Esophagus squamous epithelium (tissue), 4 donors: ENCODE measurements around the gene CASK.

Experiments used
- POLR2A ChIP-seq, 4 donors: fragments of 450-650 bp; IDR thresholded peaks; one replicate each; pipeline ENCODE4 v1.6.1; 2017; ENCODE audit warnings: antibody characterized with exemption in 4 of 4, mild to moderate bottlenecking in 4 of 4, moderate library complexity in 3 of 4
- TF ChIP-seq, protein P1 (sequence below), 6 experiments: fragments of 450-650 bp in 4 of 6; fragments of 200-600 bp in 2 of 6; sonication (generic) in 2 of 6; IDR thresholded peaks; one replicate each; pipeline ENCODE4 v1.5.1; 2016 to 2019; ENCODE audit warnings: antibody characterized with exemption in 6 of 6, mild to moderate bottlenecking in 4 of 6, moderate library complexity in 4 of 6

DNA sequence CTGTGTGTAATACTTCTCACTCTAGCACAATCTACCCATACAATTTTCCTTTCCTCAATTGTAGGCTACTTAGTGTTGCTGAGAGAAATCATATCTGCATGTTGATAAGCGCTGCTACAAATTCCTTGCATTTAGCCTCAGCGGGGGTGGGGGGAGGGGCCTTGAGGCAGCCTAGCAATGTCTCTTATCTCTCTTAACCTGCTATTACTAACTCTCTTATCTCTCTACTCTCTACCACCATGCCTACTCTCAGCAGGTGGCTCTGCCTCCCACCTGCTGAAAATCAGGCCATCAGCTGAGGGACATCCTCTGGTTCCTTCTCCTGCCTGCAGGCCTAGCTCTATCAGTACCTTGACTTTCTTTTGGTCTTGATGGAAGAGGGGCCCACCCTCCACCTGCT, 100.5 kb downstream of the CASK start:
- TF ChIP-seq, protein P1, sequence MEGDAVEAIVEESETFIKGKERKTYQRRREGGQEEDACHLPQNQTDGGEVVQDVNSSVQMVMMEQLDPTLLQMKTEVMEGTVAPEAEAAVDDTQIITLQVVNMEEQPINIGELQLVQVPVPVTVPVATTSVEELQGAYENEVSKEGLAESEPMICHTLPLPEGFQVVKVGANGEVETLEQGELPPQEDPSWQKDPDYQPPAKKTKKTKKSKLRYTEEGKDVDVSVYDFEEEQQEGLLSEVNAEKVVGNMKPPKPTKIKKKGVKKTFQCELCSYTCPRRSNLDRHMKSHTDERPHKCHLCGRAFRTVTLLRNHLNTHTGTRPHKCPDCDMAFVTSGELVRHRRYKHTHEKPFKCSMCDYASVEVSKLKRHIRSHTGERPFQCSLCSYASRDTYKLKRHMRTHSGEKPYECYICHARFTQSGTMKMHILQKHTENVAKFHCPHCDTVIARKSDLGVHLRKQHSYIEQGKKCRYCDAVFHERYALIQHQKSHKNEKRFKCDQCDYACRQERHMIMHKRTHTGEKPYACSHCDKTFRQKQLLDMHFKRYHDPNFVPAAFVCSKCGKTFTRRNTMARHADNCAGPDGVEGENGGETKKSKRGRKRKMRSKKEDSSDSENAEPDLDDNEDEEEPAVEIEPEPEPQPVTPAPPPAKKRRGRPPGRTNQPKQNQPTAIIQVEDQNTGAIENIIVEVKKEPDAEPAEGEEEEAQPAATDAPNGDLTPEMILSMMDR (IDR thresholded peaks at IDR 0.05) = no peak
- no peak for TF ChIP-seq POLR2A (IDR thresholded peaks at IDR 0.05)
